HCT116 (cell line): ENCODE data around the gene ALK. TPM values are rescaled to one million over a fixed set of nuclear protein-coding genes. Genes with fewer than 3 reads are reported as not detected.

Experiments used
- ATAC-seq: fragments of 200-7000 bp; cut with Tn5 transposase; 2 replicates; pipeline ENCODE4 v1.9.1; 2020; ENCODE audit warnings: mild to moderate bottlenecking, moderate library complexity
- BruUV-seq: library from RNA; stranded (reverse); fragments of 400-500 nt; replicated peaks from 2 replicates; lab custom pipeline; 2021; lab: Mats Ljungman, UMichigan
- CTCF ChIA-PET: fragments of 300-600 bp; sonication (Branson Sonifier 250); formaldehyde crosslinking; loops from one replicate; lab custom pipeline; 2021; ENCODE audit warnings: antibody characterized with exemption; lab: Charles Lee
- POLR2A ChIA-PET: fragments of 300-600, 350-600 bp; sonication (Branson Sonifier 250); formaldehyde crosslinking; loops from one replicate; lab custom pipeline; 2021; ENCODE audit warnings: antibody characterized with exemption; lab: Charles Lee
- RAD21 ChIA-PET, 2 experiments: fragments of 300-600 bp; sonication (Branson Sonifier 250); formaldehyde crosslinking; loops; one replicate each; lab custom pipeline; 2023; ENCODE audit warnings: low total read pairs in 2 of 2; ENCODE audit not compliant: uncharacterized antibody in 2 of 2, unreplicated experiment in 2 of 2, low non-redundant PET in 1 of 2; lab: Charles Lee
- DNase-seq: peaks from one replicate; pipeline ENCODE4 v3.0.0-alpha.2; 2010; ENCODE audit warnings: low read depth, low spot score
- H2AFZ ChIP-seq: fragments of 200-600 bp; shearing (Covaris generic), sonication (generic); 2 replicates; pipeline ENCODE4 v1.6.1; 2017; ENCODE audit warnings: low read depth, mixed run types, mixed read lengths, antibody characterized with exemption, low read length; ENCODE audit not compliant: poor library complexity, severe bottlenecking
- H3K27ac ChIP-seq: 2 replicates; pipeline ENCODE4 v1.5.1; 2012; ENCODE audit warnings: low read depth, low read length
- H3K27me3 ChIP-seq: fragments of 200-600 bp; sonication (generic); 2 replicates; pipeline ENCODE4 v1.6.1; 2016; ENCODE audit warnings: mixed run types, low read length, mixed read lengths; ENCODE audit not compliant: insufficient read depth
- H3K36me3 ChIP-seq, 2 experiments: fragments of 200-500 bp in 1 of 2; fragments of 200-600 bp in 1 of 2; sonication (Bioruptor generic) in 1 of 2; sonication (generic) in 1 of 2; 2 replicates each; pipeline versions ENCODE4 v1.5.1 to v1.6.1; 2014 to 2016; ENCODE audit warnings: low read length in 2 of 2, inconsistent platforms in 1 of 2, mixed read lengths in 1 of 2, mixed run types in 1 of 2; ENCODE audit not compliant: insufficient read depth in 2 of 2, control insufficient read depth in 1 of 2
- H3K4me1 ChIP-seq, 2 experiments: fragments of 200-600 bp in 1 of 2; sonication (generic) in 1 of 2; 2 replicates each; pipeline versions ENCODE4 v1.5.1 to v1.6.1; 2012 to 2017; ENCODE audit warnings: low read length in 2 of 2, inconsistent platforms in 1 of 2, mild to moderate bottlenecking in 1 of 2, mixed read lengths in 1 of 2, mixed run types in 1 of 2, moderate library complexity in 1 of 2; ENCODE audit not compliant: insufficient read depth in 2 of 2, control insufficient read depth in 1 of 2
- H3K4me2 ChIP-seq: fragments of 200-600 bp; sonication (generic); 2 replicates; pipeline ENCODE4 v1.6.1; 2017; ENCODE audit warnings: mixed run types, low read length, mixed read lengths
- H3K4me3 ChIP-seq, 2 experiments: fragments of 200-600 bp in 1 of 2; sonication (generic) in 1 of 2; replicated peaks in 1 of 2; 2 replicates each; pipeline ENCODE4 v1.5.1; 2011 to 2016; ENCODE audit warnings: low read length in 2 of 2, control low read depth in 1 of 2, low read depth in 1 of 2, mild to moderate bottlenecking in 1 of 2, mixed read lengths in 1 of 2, mixed run types in 1 of 2
- H3K79me2 ChIP-seq: fragments of 200-600 bp; sonication (generic); 2 replicates; pipeline ENCODE4 v1.6.1; 2017; ENCODE audit warnings: mild to moderate bottlenecking, mixed run types, low read length, moderate library complexity, mixed read lengths; ENCODE audit not compliant: insufficient read depth
- H3K9ac ChIP-seq: fragments of 200-600 bp; sonication (generic); 2 replicates; pipeline ENCODE4 v1.6.1; 2016; ENCODE audit warnings: low read length, mixed read lengths
- H3K9me2 ChIP-seq: fragments of 200-600 bp; sonication (generic), shearing (Covaris generic); 2 replicates; pipeline ENCODE4 v1.6.1; 2017; ENCODE audit warnings: mixed run types, mild to moderate bottlenecking, moderate library complexity; ENCODE audit not compliant: insufficient read depth
- H3K9me3 ChIP-seq, 2 experiments: fragments of 200-500 bp in 1 of 2; fragments of 200-600 bp in 1 of 2; sonication (Bioruptor generic) in 1 of 2; sonication (generic) in 1 of 2; 2 replicates each; pipeline ENCODE4 v1.6.1; 2014 to 2017; ENCODE audit warnings: low read length in 2 of 2, mixed read lengths in 2 of 2, inconsistent platforms in 1 of 2, low read depth in 1 of 2, mild to moderate bottlenecking in 1 of 2, mixed run types in 1 of 2, moderate library complexity in 1 of 2; ENCODE audit not compliant: control insufficient read depth in 1 of 2, insufficient read depth in 1 of 2
- H4K20me1 ChIP-seq: fragments of 200-600 bp; sonication (generic), shearing (Covaris generic); 2 replicates; pipeline ENCODE4 v1.6.1; 2017; ENCODE audit warnings: mixed run types, mild to moderate bottlenecking, moderate library complexity; ENCODE audit not compliant: insufficient read depth
- CBX3 ChIP-seq: IDR thresholded peaks from 2 replicates; pipeline ENCODE4 v1.6.1; 2012; ENCODE audit warnings: low read depth
- EGR1 ChIP-seq: IDR thresholded peaks from 2 replicates; pipeline ENCODE4 v1.6.1; 2012; ENCODE audit warnings: low read depth
- ELF1 ChIP-seq: IDR thresholded peaks from 2 replicates; pipeline ENCODE4 v1.6.1; 2012; ENCODE audit warnings: low read depth, borderline replicate concordance
- SRF ChIP-seq: IDR thresholded peaks from 2 replicates; pipeline ENCODE4 v1.6.1; 2012; ENCODE audit warnings: low read depth
- TCF7L2 ChIP-seq: IDR thresholded peaks from 2 replicates; pipeline ENCODE4 v1.7.0; 2011; ENCODE audit warnings: borderline replicate concordance, inconsistent platforms; ENCODE audit not compliant: insufficient read depth, insufficient read length; ENCODE audit errors: extremely low read depth
- YY1 ChIP-seq: IDR thresholded peaks from 2 replicates; pipeline ENCODE4 v1.6.1; 2011; ENCODE audit warnings: low read length, low read depth, moderate library complexity, mild to moderate bottlenecking; ENCODE audit not compliant: insufficient replicate concordance; ENCODE audit errors: extremely low read depth
- ZNF274 ChIP-seq: fragments of 200-500 bp; sonication (Bioruptor generic); IDR thresholded peaks from 2 replicates; pipeline ENCODE4 v1.6.1; 2014; ENCODE audit warnings: mild to moderate bottlenecking, low read depth, low read length, inconsistent platforms
- intact Hi-C: fragments of 100-400 bp; cut with micrococcal nuclease; formaldehyde crosslinking; loops from 2 replicates; pipeline ENCODE4 v1.10.0; 2022
- total RNA-seq: library from RNA; stranded (reverse); gene quantifications from one replicate; pipeline ENCODE4 v1.2.1, GENCODE V29; 2021; ENCODE audit not compliant: unreplicated experiment
- TF ChIP-seq, protein P1 (sequence below), 3 experiments: fragments of 200-600 bp in 1 of 3; sonication (generic) in 1 of 3; IDR thresholded peaks in 2 of 3; conservative IDR thresholded peaks in 1 of 3; 2 replicates each; pipeline ENCODE4 v1.5.1; 2012 to 2017; ENCODE audit warnings: low read depth in 2 of 3, low read length in 2 of 3, antibody characterized with exemption in 1 of 3, borderline replicate concordance in 1 of 3, control low read depth in 1 of 3, mild to moderate bottlenecking in 1 of 3, mixed read lengths in 1 of 3, mixed run types in 1 of 3, moderate library complexity in 1 of 3; ENCODE audit not compliant: insufficient read depth in 1 of 3
- TF ChIP-seq, protein P2 (sequence below): IDR thresholded peaks from 2 replicates; pipeline ENCODE4 v1.6.1; 2012

ALK gene
- total RNA-seq, 1 experiment from 2014 or later, result not detected

DNA sequence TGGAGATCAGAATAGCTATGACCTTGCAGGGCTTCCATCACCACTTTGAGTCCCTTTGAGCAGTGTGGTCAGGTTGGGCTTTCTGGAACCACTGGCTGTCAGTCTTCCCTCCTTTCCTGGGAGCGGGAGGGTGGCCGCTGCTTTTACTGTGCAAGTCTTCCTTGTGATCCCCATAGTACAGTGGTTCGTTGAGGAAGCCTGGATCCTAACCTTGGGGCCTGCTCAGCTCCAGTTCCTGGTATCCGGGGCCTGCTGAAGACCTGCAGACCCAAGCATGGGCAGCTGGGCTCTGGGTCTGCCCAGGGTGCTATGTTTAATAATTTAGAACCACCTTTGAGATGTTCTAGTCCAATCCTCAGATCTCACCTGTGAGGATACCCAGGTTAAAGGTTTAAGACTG lies 702.0 kb downstream of the ALK start:
- ChIA-PET RAD21 (no interaction called here), POLR2A (no interaction called here), CTCF (no interaction called here)
- intact Hi-C loops, result no loop called here
- Histone ChIP-seq H3K9me2 (no peaks in the 10 kb centered on the region), H3K4me1 (no peaks in the 10 kb centered on the region), H2AFZ (no peak overlapping the region), H3K4me3 (no peak overlapping the region), H3K36me3 (no peaks in the 10 kb centered on the region), H3K27me3 (no peaks in the 10 kb centered on the region), H4K20me1 (no peaks in the 10 kb centered on the region), H3K4me2 (no peak overlapping the region), H3K9ac (no peak overlapping the region), H3K27ac (no peak overlapping the region), H3K9me3 (no peaks in the 10 kb centered on the region), H3K79me2 (no peaks in the 10 kb centered on the region)
- TF ChIP-seq EGR1 (no peak), SRF (no peak), ELF1 (no peak), YY1 (no peak), CBX3 (no peak), TCF7L2 (no peak), ZNF274 (no peak)
- TF ChIP-seq, protein P1, sequence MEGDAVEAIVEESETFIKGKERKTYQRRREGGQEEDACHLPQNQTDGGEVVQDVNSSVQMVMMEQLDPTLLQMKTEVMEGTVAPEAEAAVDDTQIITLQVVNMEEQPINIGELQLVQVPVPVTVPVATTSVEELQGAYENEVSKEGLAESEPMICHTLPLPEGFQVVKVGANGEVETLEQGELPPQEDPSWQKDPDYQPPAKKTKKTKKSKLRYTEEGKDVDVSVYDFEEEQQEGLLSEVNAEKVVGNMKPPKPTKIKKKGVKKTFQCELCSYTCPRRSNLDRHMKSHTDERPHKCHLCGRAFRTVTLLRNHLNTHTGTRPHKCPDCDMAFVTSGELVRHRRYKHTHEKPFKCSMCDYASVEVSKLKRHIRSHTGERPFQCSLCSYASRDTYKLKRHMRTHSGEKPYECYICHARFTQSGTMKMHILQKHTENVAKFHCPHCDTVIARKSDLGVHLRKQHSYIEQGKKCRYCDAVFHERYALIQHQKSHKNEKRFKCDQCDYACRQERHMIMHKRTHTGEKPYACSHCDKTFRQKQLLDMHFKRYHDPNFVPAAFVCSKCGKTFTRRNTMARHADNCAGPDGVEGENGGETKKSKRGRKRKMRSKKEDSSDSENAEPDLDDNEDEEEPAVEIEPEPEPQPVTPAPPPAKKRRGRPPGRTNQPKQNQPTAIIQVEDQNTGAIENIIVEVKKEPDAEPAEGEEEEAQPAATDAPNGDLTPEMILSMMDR (IDR thresholded peaks at IDR 0.05 in 2 of 3, conservative IDR thresholded peaks at IDR 0.05 in 1 of 3; ENCODE audit: borderline replicate concordance in 1 of 3, insufficient read depth in 1 of 3, low read depth in 2 of 3, low read length in 2 of 3), result no peak
- TF ChIP-seq, protein P2, sequence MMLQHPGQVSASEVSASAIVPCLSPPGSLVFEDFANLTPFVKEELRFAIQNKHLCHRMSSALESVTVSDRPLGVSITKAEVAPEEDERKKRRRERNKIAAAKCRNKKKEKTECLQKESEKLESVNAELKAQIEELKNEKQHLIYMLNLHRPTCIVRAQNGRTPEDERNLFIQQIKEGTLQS, result no peak
- no peak for ATAC-seq
- DNase-seq, result no peak
- BruUV-seq, result no TSS peak
